Fibroblast of mammary gland (primary cell): ENCODE measurements around the gene RMC1.
A peak's percentile ranks its signal among the peaks of the same experiment; 100 is the strongest.
"Not testable (repeated sequence)": the region's sequence is repeated elsewhere in the genome, so short reads cannot be mapped to it uniquely, and the experiment has no call there.

Experiments
- DNase-seq: peaks from one replicate; pipeline ENCODE4 v3.0.0-alpha.2; 2010; ENCODE audit warnings: low read depth
- H3K4me3 ChIP-seq: 2 replicates; pipeline ENCODE4 v1.5.1; 2011; ENCODE audit warnings: low read depth, mild to moderate bottlenecking, low read length, moderate library complexity; ENCODE audit not compliant: control insufficient read depth
- TF ChIP-seq, protein P1 (sequence below): conservative IDR thresholded peaks from 2 replicates; pipeline ENCODE4 v1.5.1; 2011; ENCODE audit warnings: low read depth, low read length, inconsistent platforms; ENCODE audit not compliant: control insufficient read depth, insufficient read depth

Gene RMC1

DNA sequence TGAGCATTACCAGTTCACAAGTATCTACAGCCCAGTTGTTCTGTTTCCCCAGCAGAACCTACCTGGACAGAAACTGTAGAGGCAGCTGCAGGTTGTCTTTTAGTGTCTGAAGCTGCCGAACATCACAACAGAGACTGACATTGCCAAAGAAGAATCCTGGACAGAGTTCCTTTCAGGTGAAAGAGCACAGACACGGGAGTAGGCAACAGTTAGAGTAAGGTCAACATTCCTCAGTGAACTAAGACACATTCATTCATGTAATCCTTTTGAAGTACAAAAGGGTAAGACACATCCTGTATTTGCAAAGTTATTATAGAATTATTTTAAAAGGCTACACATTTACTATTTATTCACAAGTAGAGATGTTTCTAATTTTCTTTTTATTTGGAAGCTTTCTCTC, 68.7 kb downstream of the RMC1 start:
- no peak for DNase-seq
- TF ChIP-seq, protein P1, sequence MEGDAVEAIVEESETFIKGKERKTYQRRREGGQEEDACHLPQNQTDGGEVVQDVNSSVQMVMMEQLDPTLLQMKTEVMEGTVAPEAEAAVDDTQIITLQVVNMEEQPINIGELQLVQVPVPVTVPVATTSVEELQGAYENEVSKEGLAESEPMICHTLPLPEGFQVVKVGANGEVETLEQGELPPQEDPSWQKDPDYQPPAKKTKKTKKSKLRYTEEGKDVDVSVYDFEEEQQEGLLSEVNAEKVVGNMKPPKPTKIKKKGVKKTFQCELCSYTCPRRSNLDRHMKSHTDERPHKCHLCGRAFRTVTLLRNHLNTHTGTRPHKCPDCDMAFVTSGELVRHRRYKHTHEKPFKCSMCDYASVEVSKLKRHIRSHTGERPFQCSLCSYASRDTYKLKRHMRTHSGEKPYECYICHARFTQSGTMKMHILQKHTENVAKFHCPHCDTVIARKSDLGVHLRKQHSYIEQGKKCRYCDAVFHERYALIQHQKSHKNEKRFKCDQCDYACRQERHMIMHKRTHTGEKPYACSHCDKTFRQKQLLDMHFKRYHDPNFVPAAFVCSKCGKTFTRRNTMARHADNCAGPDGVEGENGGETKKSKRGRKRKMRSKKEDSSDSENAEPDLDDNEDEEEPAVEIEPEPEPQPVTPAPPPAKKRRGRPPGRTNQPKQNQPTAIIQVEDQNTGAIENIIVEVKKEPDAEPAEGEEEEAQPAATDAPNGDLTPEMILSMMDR: no peak
- no peak overlapping the region for H3K4me3 ChIP-seq

DNA sequence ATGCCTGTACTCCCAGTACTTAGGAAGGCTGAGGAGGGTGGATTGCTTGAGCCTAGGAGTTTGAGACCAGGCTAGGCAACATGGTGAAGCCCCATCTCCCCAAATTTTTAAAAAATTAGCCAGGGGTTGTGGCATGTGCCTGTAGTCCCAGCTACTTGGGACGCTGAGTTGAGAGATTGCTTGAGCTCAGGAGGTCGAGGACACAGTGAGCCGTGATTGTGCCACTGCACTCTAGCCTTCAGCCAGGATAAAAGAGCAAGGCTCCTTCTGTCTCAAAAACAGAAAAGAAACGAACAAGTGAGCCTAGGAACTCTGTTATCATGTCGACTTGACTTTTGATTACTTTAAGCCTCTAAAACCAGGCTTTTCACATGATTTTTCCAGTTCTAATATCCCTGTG, 69.3 kb downstream of the RMC1 start:
- TF ChIP-seq, protein P1: no peak
- DNase-seq: no peak
- no peak overlapping the region for H3K4me3 ChIP-seq

DNA sequence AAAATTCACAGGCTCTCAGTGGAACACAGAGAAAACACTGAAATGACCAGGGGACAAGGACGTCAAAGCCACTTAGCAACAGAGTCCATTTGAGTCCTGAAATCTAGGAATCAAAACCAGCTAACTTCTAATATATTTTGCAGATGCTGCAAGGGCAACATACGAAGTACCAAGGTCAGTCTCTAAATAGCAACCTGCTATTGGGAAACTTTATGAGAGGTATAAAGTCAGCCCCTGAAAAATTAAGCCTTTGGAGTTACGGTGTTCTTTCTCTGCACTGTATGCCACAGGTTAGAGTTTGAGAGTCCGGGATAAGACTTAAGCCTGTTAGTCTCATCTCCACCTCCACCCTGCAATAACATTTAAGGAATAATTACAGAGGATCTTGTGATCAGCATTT, 69.7 kb downstream of the RMC1 start:
- no peak for DNase-seq
- TF ChIP-seq, protein P1: no peak
- no peak overlapping the region for H3K4me3 ChIP-seq

DNA sequence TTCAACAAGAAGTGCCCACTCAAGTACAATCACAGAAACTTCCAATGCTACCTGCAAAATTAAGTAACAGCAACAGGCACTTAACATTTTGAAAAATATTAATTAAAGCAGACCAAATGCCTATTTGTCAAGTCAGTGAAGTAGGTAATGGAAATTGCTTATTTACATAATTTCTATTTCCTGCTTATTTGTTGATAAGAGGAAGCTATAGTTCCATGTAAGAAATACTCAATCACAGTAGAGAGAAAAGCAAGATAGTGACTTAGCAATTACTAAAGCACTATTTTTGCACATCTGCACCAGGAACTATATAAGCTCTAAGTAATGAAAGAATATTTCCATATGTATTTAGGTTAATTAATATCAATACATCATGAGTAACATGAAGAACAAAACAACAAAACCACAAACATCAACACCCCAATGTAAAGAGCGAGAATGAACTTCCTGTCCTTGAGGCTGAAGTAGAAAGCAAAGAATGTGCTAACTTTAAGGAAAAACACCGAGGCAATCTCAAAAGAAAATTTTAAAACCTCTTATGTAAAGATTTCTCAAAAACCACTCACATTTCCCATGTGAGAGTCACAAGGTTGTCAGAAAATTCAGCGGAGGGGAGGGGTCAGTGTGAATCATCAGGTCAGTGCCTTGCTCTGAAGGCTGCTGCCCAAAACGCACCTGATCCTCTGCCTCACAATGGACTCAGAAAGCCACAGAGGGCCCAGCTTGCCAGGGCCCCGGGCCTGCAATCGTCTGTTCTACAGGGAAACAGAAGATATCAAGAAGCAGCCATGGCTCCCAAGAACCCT, 70.5 kb downstream of the RMC1 start:
- TF ChIP-seq, protein P1: no peak
- no peak overlapping the region for H3K4me3 ChIP-seq
- peak; percentile 89 for DNase-seq

DNA sequence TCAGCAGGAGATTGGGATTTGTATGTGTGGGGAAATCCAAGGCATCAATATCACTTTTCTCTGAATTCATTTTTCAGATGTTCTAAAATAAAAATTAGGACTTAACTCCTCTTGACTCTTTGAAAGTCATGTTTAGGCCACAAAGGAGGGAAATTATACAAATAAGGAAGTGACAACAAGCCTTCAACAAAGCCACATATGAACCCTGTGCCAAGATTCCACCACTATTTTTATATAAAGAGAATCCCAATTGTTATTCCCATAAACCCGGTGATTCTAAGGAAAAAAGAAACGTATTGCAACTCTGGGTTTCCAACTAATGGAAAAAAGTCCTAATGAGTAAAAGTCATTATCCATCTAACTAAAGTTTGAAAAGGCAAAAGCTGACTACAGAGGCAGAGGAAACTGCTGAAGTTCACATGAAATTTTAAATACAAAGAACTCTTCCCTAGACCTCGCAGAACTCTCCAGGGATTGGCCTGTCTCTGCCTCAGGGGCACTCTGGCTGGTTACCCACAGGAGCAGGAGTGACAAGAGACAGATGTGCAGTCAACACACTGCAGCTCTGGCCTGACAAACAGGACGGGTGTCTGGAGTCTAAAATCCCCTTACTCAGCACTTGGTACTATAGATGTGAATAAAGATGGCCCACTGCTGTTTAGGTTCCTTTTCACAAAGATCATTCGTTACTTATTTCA, 71.4 kb downstream of the RMC1 start:
- TF ChIP-seq, protein P1: no peak
- H3K4me3 ChIP-seq: no peak overlapping the region

DNA sequence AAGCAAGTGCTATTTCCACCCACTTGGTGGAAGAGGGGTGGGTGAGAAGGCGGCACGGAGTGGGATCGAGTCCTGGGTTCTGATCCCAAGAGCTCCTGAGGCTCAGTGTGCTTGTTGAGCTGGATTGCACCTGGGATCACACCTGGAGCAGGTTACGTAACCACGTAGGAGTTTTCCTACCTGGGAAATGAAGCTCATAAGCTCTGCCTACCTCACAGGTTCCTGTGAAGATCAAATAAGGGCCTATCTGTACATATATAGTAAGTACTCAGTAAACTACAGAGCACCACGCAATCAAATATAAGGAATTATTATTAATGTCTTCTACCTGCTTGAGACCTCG, 72.0 kb downstream of the RMC1 start:
- DNase-seq: no peak
- no peak overlapping the region for H3K4me3 ChIP-seq
- TF ChIP-seq, protein P1: no peak

More for the DNA sequence above, 71.4 kb downstream of the RMC1 start:
- DNase-seq: no peak

DNA sequence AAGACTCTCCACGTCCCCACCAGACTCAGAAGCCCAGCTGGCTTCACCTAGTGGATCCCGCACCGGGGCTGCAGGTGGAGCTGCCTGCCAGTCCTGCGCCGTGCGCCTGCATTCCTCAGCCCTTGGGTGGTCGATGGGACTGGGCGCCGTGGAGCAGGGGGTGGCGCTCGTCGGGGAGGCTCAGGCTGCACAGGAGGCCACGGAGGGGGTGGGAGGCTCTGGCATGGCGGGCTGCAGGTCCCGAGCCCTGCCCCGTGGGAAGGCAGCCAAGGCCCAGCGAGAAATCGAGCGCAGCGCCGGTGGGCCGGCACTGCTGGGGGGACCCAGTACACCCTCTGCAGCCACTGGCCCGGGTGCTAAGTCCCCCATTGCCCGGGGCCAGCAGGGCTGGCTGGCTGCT, 74.2 kb downstream of the RMC1 start:
- not testable (repeated sequence) for DNase-seq, H3K4me3 ChIP-seq
